Neutrophil (primary cell): ENCODE data around the gene NUBP2.

Experiments
- H3K27ac ChIP-seq: fragments of 200-600 bp; sonication (generic); 2 replicates; pipeline ENCODE4 v1.5.1; 2016; ENCODE audit warnings: mild to moderate bottlenecking, moderate library complexity
- H3K27me3 ChIP-seq: fragments of 200-600 bp; sonication (generic); 2 replicates; pipeline ENCODE4 v1.6.0; 2016; ENCODE audit warnings: mild to moderate bottlenecking
- H3K36me3 ChIP-seq: fragments of 200-600 bp; sonication (generic); 2 replicates; pipeline ENCODE4 v1.5.1; 2017
- H3K4me1 ChIP-seq, 2 experiments: fragments of 200-600 bp in 1 of 2; sonication (generic) in 1 of 2; 1 replicate in 1 of 2; 2 replicates in 1 of 2; pipeline versions ENCODE4 v1.5.1 to v1.6.1; 2013 to 2016; ENCODE audit warnings: low read depth in 1 of 2, low read length in 1 of 2, mild to moderate bottlenecking in 1 of 2, moderate library complexity in 1 of 2; ENCODE audit not compliant: control insufficient read depth in 1 of 2, insufficient read depth in 1 of 2
- H3K4me3 ChIP-seq, 2 experiments: fragments of 200-600 bp in 1 of 2; sonication (generic) in 1 of 2; 1 replicate in 1 of 2; 2 replicates in 1 of 2; pipeline ENCODE4 v1.5.1; 2013 to 2016; ENCODE audit warnings: low read depth in 1 of 2, low read length in 1 of 2, mild to moderate bottlenecking in 1 of 2, moderate library complexity in 1 of 2
- H3K9me3 ChIP-seq: fragments of 200-600 bp; sonication (generic); 2 replicates; pipeline ENCODE4 v1.5.1; 2016
- CTCF ChIP-seq: fragments of 200-600 bp; sonication (generic); IDR thresholded peaks from 2 replicates; pipeline ENCODE4 v1.5.1; 2016; ENCODE audit warnings: antibody characterized with exemption

Gene NUBP2

GRCh38 chr16:1816396-1817275, 33.9 kb downstream of the NUBP2 start:
- no peaks in the 10 kb centered on the region for H3K4me1 ChIP-seq
- peaks cover 85% of the 10 kb centered on the region for H3K36me3 ChIP-seq
- H3K4me3 ChIP-seq: no peak overlapping the region
- H3K9me3 ChIP-seq: no peaks in the 10 kb centered on the region
- no peak for TF ChIP-seq CTCF
- no peaks in the 10 kb centered on the region for H3K27me3 ChIP-seq
- H3K27ac ChIP-seq: no peak overlapping the region

GRCh38 chr16:1817276-1817589, 34.5 kb downstream of the NUBP2 start:
- H3K27me3 ChIP-seq: no peaks in the 10 kb centered on the region
- no peaks in the 10 kb centered on the region for H3K4me1 ChIP-seq
- no peak overlapping the region for H3K27ac ChIP-seq
- TF ChIP-seq CTCF: no peak
- peaks cover 91% of the 10 kb centered on the region for H3K36me3 ChIP-seq
- no peak overlapping the region for H3K4me3 ChIP-seq
- H3K9me3 ChIP-seq: no peaks in the 10 kb centered on the region

GRCh38 chr16:1817716-1818115, 35.0 kb downstream of the NUBP2 start:
- Histone ChIP-seq H3K4me3 (no peak overlapping the region), H3K4me1 (no peaks in the 10 kb centered on the region), H3K27me3 (no peaks in the 10 kb centered on the region), H3K36me3 (peaks cover 95% of the 10 kb centered on the region), H3K27ac (no peak overlapping the region), H3K9me3 (no peaks in the 10 kb centered on the region)
- no peak for TF ChIP-seq CTCF

- H3K4me1 ChIP-seq: no peaks in the 10 kb centered on the region
- H3K9me3 ChIP-seq: no peaks in the 10 kb centered on the region
- no peak overlapping the region for H3K4me3 ChIP-seq
- peaks cover 91% of the 10 kb centered on the region for H3K36me3 ChIP-seq
- H3K27ac ChIP-seq: no peak overlapping the region
- H3K27me3 ChIP-seq: no peaks in the 10 kb centered on the region
- no peak for TF ChIP-seq CTCF
Measured at GRCh38 chr16:1818204-1818872, 35.6 kb downstream of the NUBP2 start.

GRCh38 chr16:1818873-1819525, 36.2 kb downstream of the NUBP2 start:
- TF ChIP-seq CTCF: no peak
- no peaks in the 10 kb centered on the region for H3K27me3 ChIP-seq
- peaks cover 85% of the 10 kb centered on the region for H3K36me3 ChIP-seq
- H3K4me3 ChIP-seq: no peak overlapping the region
- H3K27ac ChIP-seq: no peak overlapping the region
- H3K4me1 ChIP-seq: no peaks in the 10 kb centered on the region
- no peaks in the 10 kb centered on the region for H3K9me3 ChIP-seq
